GM18519 (cell line): ENCODE results near the gene IRF2BPL.

ENCODE experiments used
- ATAC-seq: cut with Tn5 transposase; IDR thresholded peaks from one replicate; pipeline ENCODE4 v1.9.1; 2021; ENCODE audit warnings: mild to moderate bottlenecking, moderate library complexity; ENCODE audit not compliant: unreplicated experiment, low FRiP score

Gene IRF2BPL

DNA sequence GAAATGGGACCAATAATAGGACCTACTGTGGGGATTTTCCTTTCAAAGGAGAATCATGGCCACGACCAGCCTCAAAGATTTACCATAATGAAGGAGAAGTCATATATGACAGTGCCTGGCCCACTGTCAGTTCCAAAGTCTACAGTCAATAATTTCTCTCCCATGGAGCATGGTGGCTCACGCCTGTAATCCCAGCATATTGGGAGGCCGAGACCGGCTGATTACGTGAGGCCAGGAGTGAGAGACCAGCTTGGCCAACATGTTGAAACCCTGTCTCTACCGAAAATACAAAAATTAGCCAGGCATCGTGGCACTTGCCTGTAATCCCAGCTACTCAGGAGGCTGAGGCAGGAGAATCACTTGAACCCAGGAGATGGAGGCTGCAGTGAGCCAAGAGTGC is 13.8 kb downstream of the IRF2BPL start:
- ATAC-seq = no peak

DNA sequence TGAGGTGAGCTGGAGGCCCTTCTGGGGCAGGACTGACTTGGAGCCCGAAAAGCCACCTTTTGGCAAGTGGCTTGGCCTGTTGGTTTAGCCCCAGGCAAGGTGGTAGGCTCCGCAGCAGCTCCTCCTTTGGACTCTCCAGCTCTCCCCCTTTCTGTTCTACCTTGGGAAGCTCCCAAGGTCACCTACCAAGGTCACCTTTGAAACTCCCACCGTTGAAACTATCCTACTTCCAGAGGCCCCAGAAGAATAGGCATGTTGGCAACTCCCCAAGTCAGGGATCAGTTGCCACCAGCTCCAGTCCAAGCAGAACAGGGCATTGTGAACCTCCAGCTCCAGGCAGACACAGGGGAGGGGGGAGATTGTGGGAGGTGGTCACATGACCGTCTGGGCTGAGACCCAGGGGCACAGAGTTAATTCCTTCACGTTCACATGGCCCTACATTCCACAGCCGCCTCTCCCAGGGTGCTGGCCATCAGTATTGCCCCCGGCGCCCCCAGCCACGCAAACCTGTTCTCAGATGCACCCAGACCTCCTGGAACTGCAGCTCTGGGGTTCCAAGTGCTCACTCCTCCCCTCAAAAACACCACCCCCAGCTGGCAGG is 14.4 kb downstream of the IRF2BPL start:
- no peak for ATAC-seq

DNA sequence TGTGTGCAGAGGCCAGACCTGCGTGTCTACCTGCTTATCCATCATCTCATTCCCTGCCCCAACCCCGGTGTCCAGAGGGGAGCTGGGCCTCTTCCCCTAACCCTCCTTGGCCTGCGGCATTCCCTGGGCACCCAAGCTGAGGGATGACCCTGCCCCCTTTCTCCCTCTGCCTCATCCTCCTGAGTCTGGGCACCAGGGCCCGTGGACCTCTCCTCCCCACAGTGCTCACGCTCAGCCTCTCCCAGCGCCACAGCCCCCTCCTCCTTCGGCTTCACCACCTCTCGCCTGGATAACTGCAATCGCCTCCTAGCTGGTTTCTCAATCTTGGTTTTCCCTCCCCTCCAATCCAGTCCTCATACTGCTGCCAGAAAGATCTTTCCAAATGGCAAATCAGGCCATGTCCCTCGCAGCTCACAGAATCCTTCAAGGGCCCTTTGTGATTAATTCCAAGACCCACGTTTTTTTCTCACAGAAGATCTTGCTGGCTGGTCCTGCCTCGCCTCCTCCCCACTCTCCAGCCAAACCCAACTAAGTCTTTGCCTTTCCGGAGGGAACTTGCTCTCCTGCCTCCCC is 16.2 kb downstream of the IRF2BPL start:
- no peak for ATAC-seq

DNA sequence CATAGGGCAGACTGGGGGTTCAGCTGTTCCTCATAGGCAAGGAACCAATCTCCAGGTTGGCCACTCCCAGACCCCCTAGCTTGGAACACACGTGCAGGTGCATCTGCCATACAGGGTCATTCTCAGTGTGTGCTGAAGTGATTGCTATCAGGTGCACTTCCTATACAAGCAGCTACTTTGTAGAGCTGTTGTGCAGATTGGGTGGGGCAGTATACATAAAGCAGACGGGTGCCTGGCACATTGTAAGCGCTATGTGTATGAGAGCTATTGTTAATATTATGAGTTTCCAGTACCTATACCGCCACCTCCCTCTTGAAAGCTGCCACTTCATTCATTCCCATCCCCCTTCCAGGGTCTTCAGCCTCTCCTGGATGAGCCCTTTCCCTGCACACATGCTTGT is 17.3 kb downstream of the IRF2BPL start:
- ATAC-seq = no peak

DNA sequence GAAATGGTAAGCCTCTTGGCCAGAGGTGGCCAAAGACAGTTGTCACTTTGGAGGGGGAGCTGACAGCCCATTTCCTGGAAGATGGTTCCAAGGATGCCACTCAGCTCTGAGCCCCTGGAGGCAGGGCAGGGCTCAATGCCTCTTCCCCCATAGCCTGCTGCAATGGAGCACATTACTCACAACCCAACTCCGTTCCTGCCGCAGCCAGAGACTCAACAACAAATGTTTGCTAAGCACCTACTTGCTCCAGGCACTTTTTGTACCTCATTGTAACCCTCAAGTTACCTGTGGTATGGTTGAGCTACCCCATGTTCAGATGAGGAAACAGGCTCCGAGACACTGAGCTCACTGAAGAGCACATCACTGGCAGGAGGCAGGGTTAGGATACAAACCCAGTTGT is 19.5 kb downstream of the IRF2BPL start:
- no peak for ATAC-seq

DNA sequence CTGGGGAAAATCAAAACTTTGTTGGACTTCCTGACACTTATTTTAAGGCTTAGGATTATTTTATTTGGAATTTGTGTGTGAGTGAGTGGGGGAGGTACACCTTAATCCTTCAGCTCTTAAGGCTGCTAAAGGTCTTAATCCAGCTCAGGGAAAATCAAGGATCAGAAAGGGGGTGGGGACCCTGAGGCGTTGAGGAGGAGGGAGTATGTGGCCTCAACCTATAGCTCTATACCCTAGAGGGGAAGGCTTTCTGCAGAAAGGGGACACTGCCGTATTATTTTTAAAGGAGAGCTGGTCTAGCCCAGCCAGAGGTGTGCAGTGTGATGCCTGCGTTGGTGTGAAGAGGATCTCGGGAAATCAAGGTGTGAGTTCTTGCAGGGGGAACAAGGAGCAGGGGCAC is 20.0 kb downstream of the IRF2BPL start:
- no peak for ATAC-seq

DNA sequence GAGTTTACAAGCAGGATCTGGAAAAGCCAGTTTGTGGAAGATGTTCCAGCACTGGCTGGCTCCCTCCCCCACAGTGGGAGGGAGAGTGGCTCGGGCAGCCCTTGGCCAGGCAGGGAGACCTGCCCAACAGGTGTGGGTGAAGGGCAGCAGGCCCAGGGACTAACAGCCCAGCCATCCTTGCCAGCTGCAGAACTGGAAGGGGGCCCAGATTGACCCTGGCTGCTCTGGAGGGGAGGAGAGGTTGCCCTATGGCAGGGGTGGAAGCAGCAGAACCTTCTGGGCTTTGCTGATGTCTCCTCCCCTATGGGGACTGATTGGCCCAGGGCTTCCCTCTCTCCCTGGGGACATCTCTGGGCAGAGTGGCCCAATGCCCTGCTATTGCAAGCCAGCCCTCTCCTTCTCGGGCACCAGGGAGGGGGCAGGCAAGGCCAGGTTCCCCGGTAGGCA is 20.5 kb downstream of the IRF2BPL start:
- ATAC-seq = no peak

- no peak for ATAC-seq
Measured at GRCh38 chr14:77007183-77007974, 21.1 kb downstream of the IRF2BPL start.

DNA sequence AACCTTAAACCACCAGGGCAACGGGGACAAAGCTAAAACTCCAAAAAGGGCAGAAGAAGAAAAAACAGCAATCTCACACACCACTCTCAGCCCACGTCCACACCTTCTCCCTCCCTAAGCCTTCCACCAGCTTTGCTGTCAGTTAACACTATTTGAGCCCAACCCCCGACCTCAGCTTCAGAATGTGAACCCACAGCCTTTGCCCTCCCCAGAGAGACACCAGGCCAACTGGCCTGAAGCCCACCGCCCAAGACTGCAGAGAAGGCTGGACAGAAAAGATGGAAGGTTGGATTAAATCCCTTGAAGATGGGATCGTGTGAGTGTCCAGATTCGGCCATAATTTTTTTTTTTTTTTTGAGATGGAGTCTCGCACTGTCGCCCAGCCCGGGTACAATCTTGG is 22.4 kb downstream of the IRF2BPL start:
- no peak for ATAC-seq

- no peak for ATAC-seq
Measured at GRCh38 chr14:77005559-77005958, 22.9 kb downstream of the IRF2BPL start.

GRCh38 chr14:77004711-77005460 is 23.6 kb downstream of the IRF2BPL start:
- no peak for ATAC-seq

DNA sequence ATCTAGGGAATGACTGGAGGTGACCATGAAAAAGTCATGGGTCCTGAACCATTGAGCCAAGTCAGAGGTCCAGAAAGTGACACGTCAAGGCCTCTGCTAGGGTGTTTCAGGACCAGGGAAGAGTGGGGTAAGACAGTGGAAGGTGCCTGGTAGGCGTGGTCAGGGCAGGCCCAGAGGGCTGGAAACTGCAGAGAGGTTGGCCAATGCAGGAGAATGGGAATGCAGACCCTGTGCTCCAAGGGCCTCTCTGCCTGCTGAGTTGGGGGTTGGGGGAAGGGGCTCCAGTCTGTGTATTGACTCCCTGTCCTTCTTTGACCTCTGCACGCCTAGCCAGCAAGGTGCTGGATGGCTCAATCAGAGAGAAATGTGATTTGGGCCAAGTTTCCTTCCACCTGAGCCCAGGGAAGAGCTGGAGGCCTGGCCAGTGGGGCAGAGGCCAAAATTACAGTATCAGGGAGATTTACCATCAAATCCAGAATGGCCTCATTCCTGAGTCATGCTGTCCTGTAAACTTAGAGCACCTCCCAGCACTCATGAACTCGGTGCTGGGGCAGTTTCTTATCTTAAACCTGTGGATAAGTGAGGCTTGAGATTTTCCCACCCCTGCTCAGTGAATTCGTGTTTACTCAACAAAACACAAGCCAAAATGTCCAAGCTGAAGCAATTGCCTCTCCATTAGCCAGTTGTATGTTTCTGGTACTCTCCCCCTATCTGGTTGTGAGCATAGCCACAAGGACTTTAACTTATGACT is 24.4 kb downstream of the IRF2BPL start:
- ATAC-seq = no peak

DNA sequence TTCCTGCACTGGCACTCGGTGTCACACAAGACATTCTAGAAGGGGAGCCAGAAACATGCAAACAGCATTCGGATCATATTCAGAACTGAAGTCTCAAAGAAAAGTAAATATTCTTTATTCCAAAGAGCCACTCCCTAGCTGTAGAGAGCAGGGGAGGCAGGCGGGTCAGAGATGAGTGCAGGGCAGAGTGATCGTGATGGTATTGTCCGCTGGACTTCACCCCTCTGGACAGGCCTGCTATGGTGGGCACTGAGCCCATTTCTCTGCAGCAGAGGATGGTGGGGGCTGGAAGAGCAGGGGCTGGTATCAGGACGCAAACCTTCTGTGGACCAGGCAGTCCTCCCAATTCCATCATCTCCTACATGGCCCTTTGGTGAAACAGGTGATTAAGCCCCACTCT is 25.6 kb downstream of the IRF2BPL start:
- ATAC-seq = no peak

DNA sequence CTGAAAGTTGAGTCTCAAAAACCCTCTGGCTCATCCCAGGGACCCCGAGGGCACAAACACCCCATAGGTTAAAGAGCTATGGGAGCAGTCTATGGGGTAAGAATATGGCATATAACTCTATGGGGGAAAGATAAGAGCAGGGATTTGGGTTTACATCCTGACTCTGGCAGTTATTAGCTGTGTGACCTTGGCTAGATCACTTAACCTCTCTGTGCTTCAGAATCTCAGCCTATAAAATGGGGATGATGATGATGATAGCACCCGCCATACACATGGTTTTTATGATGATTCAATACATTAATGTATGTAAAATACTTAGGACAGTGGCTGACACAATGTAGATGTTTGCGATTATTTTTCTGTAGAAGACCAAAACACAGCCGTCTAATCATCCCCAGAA is 26.2 kb downstream of the IRF2BPL start:
- no peak for ATAC-seq

DNA sequence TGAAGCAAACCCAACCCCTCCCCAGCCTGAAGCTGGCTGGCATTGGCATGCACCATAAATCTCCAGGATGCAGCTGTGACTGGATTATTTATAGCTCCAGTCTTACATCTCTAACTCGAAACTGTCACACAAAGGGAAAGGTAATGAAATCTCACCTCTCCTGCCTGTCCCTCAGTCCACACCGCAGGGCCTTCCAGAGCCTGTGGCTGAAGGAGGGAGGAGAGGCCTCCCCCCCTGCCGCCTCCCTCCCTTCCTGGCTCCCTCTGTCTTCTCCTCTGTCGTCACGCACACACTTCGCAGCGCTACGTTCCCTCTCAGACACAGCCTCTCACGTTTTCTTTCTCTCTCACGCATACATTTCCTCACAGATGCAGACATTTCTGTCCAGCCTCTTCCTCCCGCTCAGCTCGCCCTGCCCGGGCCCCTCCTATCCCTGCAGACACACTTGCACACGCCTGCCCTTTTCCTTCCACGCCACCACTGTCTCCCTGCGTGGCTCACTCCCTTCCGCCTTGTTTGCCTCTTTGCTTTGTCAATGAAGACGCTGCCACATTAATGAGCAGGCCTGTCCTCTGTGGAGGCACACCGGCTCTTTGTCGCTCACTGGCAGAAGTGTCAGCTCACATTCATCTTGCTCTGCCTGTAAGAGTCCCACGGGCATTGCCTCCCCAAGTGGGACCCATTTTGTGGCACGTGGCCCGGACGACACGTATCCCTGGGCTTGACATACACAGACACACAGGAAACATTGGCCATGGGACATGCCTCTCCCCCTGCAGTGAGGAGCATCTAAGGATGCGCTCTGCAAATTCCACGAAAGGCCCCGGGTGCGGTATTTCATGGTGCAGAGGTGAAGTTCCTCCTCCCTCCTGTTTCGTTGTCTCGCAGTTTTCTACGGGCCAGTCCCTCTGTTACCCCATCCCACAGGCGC is 27.9 kb downstream of the IRF2BPL start:
- no peak for ATAC-seq

DNA sequence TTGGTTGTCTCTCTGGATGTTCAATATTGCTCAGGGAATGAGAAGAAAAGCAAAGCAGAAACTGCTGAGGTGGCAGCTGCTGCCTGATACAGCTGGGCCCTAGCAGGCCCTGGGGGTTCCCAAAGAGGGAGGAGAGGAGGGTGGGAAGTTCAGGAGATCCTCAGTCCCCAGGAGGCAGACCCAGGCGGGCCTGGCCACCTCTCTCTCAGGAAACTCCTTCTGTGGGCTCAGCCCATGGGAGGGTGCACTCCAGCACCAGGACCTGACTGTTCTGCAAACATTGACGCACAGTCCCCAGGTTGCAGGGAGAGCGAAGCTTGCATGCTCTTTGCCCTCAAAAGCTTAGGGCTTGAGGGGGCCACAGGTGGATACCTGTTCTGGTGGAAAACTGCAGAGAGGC is 29.6 kb downstream of the IRF2BPL start:
- no peak for ATAC-seq

DNA sequence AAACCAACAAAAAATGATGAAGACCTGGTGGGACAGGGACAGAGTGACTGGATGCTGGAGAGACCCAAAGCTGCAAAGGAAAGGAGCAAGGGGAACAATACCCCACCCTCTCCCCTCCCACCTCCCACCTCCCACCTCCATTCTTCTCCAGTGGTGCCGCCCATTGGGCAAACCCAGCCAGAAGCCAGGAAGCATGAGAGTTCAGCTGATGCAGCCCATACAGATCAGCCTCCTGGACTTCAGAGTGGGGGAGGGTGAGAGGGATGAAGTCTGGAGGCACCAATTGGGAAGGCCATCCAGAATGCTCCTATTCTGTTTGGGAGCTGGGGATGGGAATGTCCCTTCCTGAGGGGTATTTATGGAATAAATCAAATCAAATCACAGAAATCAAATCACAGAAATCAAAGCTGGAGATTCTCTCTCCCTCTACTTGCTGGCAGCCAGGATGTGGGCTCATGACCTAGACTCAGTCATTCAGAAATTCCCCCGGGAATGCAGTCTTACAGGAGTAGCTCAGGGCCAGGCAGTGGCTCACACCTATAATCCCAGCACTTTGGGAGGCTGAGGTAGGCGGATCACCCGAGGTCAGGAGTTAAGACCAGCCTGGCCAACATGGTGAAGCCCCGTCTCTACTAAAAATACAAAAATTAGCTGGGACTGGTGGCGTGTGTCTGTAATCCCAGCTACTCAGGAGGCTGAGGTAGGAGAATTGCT is 31.1 kb downstream of the IRF2BPL start:
- no peak for ATAC-seq

DNA sequence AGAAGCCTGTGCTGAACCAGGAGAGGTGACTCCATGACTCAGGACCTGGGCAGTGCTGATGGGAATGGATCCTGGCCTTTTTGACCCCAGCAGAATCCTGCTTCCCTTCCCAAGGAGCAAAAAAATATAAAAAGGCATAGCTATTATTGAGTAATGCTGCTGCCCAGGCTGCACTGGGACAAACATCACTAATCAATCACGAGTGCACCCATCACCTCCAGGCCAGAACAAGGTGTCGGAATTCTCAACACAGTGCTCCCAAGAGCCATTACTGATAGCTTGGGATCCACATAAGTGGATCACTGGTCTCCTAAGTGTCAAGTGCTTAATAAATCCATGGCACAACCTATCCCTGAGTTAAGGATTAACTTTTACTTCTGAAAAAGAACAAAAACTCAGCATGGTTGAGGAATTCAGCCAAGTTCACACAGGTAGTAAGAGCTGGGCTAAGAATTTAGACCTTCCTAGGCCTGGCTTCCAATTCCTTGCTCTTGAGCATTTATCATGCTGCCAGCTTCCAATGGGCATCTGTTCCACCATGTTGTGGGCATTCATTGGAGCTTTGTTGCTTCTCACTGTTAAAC is 31.9 kb downstream of the IRF2BPL start:
- ATAC-seq = no peak
